Measurements from ENCODE around the gene FMO1.

GRCh38 chr1:171220581-171221054 is 27.7 kb upstream of the FMO1 start:
- TF ChIP-seq, protein P1, sequence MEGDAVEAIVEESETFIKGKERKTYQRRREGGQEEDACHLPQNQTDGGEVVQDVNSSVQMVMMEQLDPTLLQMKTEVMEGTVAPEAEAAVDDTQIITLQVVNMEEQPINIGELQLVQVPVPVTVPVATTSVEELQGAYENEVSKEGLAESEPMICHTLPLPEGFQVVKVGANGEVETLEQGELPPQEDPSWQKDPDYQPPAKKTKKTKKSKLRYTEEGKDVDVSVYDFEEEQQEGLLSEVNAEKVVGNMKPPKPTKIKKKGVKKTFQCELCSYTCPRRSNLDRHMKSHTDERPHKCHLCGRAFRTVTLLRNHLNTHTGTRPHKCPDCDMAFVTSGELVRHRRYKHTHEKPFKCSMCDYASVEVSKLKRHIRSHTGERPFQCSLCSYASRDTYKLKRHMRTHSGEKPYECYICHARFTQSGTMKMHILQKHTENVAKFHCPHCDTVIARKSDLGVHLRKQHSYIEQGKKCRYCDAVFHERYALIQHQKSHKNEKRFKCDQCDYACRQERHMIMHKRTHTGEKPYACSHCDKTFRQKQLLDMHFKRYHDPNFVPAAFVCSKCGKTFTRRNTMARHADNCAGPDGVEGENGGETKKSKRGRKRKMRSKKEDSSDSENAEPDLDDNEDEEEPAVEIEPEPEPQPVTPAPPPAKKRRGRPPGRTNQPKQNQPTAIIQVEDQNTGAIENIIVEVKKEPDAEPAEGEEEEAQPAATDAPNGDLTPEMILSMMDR (IDR thresholded peaks at IDR 0.05): no peak
- TF ChIP-seq EP300 (IDR thresholded peaks at IDR 0.05) (no peak), POLR2A (IDR thresholded peaks at IDR 0.05) (no peak)

Data from ovary (tissue), 3 donors.